A673 (cell line): ENCODE results near the gene ZMIZ2.

Experiments used
- CTCF ChIP-seq: fragments of 300-800, 200-600 bp; sonication (generic); conservative IDR thresholded peaks from 2 replicates; pipeline ENCODE4 v1.5.1; 2017; ENCODE audit warnings: low read depth, mild to moderate bottlenecking, antibody characterized with exemption, low read length, moderate library complexity, mixed read lengths
- EZH2 ChIP-seq: fragments of 200-600 bp; sonication (generic); IDR thresholded peaks from 2 replicates; pipeline ENCODE4 v1.6.1; 2017; ENCODE audit warnings: borderline replicate concordance, low read depth, mild to moderate bottlenecking, mixed read lengths, antibody characterized with exemption, low read length; ENCODE audit not compliant: poor library complexity, severe bottlenecking

GRCh38 chr7:44767912-44768627, 19.4 kb downstream of the ZMIZ2 start:
- TF ChIP-seq CTCF, result no peak
- TF ChIP-seq EZH2, result no peak
